ENCODE results near the gene MAGIX. TPM values are rescaled to one million over a fixed set of nuclear protein-coding genes. Genes with fewer than 3 reads are reported as not detected.

The MAGIX gene
- total RNA-seq, 2 donors from 2014 or later = 1.2 to 3.6 TPM

GRCh38 chrX:49153467-49153866 is 9.1 kb upstream of the MAGIX start:
- Mint-ChIP-seq H3K36me3 (no peaks in the 10 kb centered on the region), H3K9me3 (no peaks in the 10 kb centered on the region)
- ATAC-seq = no peak

GRCh38 chrX:49155243-49155899 is 7.2 kb upstream of the MAGIX start:
- Mint-ChIP-seq H3K27ac (peak overlapping the region; percentile 96 to 98), H3K36me3 (no peaks in the 10 kb centered on the region), H3K9me3 (no peaks in the 10 kb centered on the region)
- ATAC-seq (peak; percentile 41 to 62), DNase-seq (ENCODE audit: low spot score in 2 of 2) (peak in 1 of 2 donors; percentile 15)

More at GRCh38 chrX:49153467-49153866, 9.1 kb upstream of the MAGIX start:
- H3K27ac Mint-ChIP-seq = no peak overlapping the region
- DNase-seq (ENCODE audit: low spot score in 2 of 2) = no peak

- peak overlapping the region; percentile 96 to 98 for H3K27ac Mint-ChIP-seq
- ATAC-seq = peak; percentile 89 to 92
These were observed 6.4 kb upstream of the MAGIX start for GRCh38 chrX:49155900-49156837.

GRCh38 chrX:49157194-49157593 is 5.4 kb upstream of the MAGIX start:
- DNase-seq (ENCODE audit: low spot score in 2 of 2) = no peak
- no peaks in the 10 kb centered on the region for H3K9me3 Mint-ChIP-seq
- H3K36me3 Mint-ChIP-seq = no peaks in the 10 kb centered on the region
- ATAC-seq = no peak
- H3K27ac Mint-ChIP-seq = no peak overlapping the region

More at GRCh38 chrX:49155900-49156837, 6.4 kb upstream of the MAGIX start:
- no peaks in the 10 kb centered on the region for H3K9me3 Mint-ChIP-seq
- no peaks in the 10 kb centered on the region for H3K36me3 Mint-ChIP-seq
- peak; percentile 82 to 85 for DNase-seq (ENCODE audit: low spot score in 2 of 2)

- Mint-ChIP-seq H3K36me3 (no peaks in the 10 kb centered on the region), H3K27ac (no peak overlapping the region), H3K9me3 (no peaks in the 10 kb centered on the region)
- ATAC-seq = no peak
- DNase-seq (ENCODE audit: low spot score in 2 of 2) = no peak
These were observed 1.6 kb upstream of the MAGIX start for GRCh38 chrX:49160908-49161307.

- DNase-seq (ENCODE audit: low spot score in 2 of 2) = no peak
- H3K36me3 Mint-ChIP-seq = no peaks in the 10 kb centered on the region
- H3K27ac Mint-ChIP-seq = no peak overlapping the region
- no peak for ATAC-seq
- H3K9me3 Mint-ChIP-seq = no peaks in the 10 kb centered on the region
These were observed 926 bp upstream of the MAGIX start for GRCh38 chrX:49161632-49162031.

GRCh38 chrX:49163555-49164419 is 1.2 kb downstream of the MAGIX start:
- H3K27ac Mint-ChIP-seq = peak overlapping the region; percentile 86 to 94
- no peaks in the 10 kb centered on the region for H3K9me3 Mint-ChIP-seq
- H3K36me3 Mint-ChIP-seq = no peaks in the 10 kb centered on the region
- DNase-seq (ENCODE audit: low spot score in 2 of 2) (peak; percentile 78 to 84), ATAC-seq (peak; percentile 56 to 78)

- no peak for DNase-seq (ENCODE audit: low spot score in 2 of 2)
- Mint-ChIP-seq H3K36me3 (no peaks in the 10 kb centered on the region), H3K27ac (peak overlapping the region in 1 of 2 donors; percentile 86), H3K9me3 (no peaks in the 10 kb centered on the region)
- ATAC-seq = no peak
These were observed 2.2 kb downstream of the MAGIX start for GRCh38 chrX:49164589-49165360.

GRCh38 chrX:49165901-49166881 is 3.6 kb downstream of the MAGIX start:
- Mint-ChIP-seq H3K36me3 (no peaks in the 10 kb centered on the region), H3K9me3 (no peaks in the 10 kb centered on the region), H3K27ac (peak overlapping the region; percentile 44 to 95)
- DNase-seq (ENCODE audit: low spot score in 2 of 2) = peak; percentile 48 to 78
- peak; percentile 54 to 65 for ATAC-seq

GRCh38 chrX:49166914-49167739 is 4.6 kb downstream of the MAGIX start:
- H3K9me3 Mint-ChIP-seq = no peaks in the 10 kb centered on the region
- ATAC-seq (peak; percentile 12 to 56), DNase-seq (ENCODE audit: low spot score in 2 of 2) (peak in 1 of 2 donors; percentile 81)
- H3K36me3 Mint-ChIP-seq = peaks cover 0 to 5% of the 10 kb centered on the region in 2 donors
- peak overlapping the region; percentile 74 to 95 for H3K27ac Mint-ChIP-seq

- Mint-ChIP-seq H3K36me3 (peaks cover 3 to 8% of the 10 kb centered on the region in 2 donors), H3K9me3 (no peaks in the 10 kb centered on the region), H3K27ac (peak overlapping the region; percentile 74 to 95)
- no peak for DNase-seq (ENCODE audit: low spot score in 2 of 2)
- ATAC-seq = no peak
These were observed 5.2 kb downstream of the MAGIX start for GRCh38 chrX:49167740-49168108.

GRCh38 chrX:49171752-49172279 is 9.3 kb downstream of the MAGIX start, which contains the start of gene PLP2:
TSS of gene PLP2 (plus strand) at chrX:49171898. CDS start at chrX:49172001, 103 bp downstream.
- H3K9me3 Mint-ChIP-seq = no peaks in the 10 kb centered on the region
- peak; percentile 65 to 80 for DNase-seq (ENCODE audit: low spot score in 2 of 2)
- peak; percentile 67 to 82 for ATAC-seq
- peaks cover 16 to 20% of the 10 kb centered on the region in 2 donors for H3K36me3 Mint-ChIP-seq
- H3K27ac Mint-ChIP-seq = peak within 1 kb of the TSS; percentile 86 to 93

GRCh38 chrX:49172280-49172780 is 9.8 kb downstream of the MAGIX start:
- DNase-seq (ENCODE audit: low spot score in 2 of 2) = peak; percentile 62 to 84
- peaks cover 16 to 20% of the 10 kb centered on the region in 2 donors for H3K36me3 Mint-ChIP-seq
- peak overlapping the region; percentile 86 to 93 for H3K27ac Mint-ChIP-seq
- H3K9me3 Mint-ChIP-seq = no peaks in the 10 kb centered on the region
- ATAC-seq = peak; percentile 82 to 83

Data from activated naive CD4-positive, alpha-beta T cell treated with anti-CD3 and anti-CD28 coated beads, Interleukin-2, amount 50 U/mL, for 72 hours (primary cell).